Vagina (tissue), 2 donors: ENCODE measurements around the gene LBP.

ENCODE experiments used
- POLR2AphosphoS5 ChIP-seq, 2 donors: sonication (generic); formaldehyde crosslinking; IDR thresholded peaks; one replicate each; pipeline ENCODE4 v1.9.0; 2017; ENCODE audit warnings: antibody characterized with exemption in 2 of 2, mild to moderate bottlenecking in 2 of 2, low read depth in 1 of 2; ENCODE audit not compliant: insufficient read depth in 1 of 2
- TF ChIP-seq, protein P1 (sequence below), 3 experiments: fragments of 450-650 bp in 2 of 3; fragments of 200-600 bp in 1 of 3; sonication (generic) in 1 of 3; IDR thresholded peaks; one replicate each; pipeline ENCODE4 v1.5.1; 2017 to 2019; ENCODE audit warnings: antibody characterized with exemption in 3 of 3, mild to moderate bottlenecking in 2 of 3, moderate library complexity in 2 of 3

DNA sequence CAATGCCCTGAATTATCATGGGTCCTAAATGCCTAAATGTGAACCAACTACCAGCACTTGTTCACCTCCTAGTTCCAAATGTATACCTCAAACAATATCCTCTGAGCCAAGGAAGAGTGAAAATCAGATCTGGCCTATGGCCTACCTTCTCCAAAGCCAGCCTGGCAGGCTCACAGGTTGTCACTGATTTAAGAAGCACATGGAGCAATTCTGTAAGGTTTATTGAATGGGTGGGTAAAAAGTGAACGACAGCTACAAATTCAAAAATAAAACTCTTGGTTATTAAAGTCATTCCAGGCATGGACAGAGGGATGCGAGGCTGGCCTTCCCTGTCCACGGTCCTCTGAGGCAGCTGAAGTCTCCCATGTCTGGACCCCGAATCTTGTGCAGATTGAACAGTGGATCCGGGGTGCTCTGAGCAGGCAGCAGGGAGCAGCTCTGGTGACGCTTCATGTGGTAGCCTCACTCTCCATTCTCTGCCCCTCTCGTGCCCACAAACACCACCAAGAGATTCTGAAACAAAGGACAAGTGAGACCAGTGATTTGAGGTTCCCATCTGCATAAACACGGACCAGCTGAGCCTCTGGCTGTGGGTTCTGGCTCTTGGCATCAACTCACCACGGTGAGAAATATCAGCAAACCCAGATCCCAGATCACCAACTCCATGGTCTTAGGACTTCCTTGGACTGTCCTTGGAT lies 74.3 kb downstream of the LBP start:
- TF ChIP-seq, protein P1, sequence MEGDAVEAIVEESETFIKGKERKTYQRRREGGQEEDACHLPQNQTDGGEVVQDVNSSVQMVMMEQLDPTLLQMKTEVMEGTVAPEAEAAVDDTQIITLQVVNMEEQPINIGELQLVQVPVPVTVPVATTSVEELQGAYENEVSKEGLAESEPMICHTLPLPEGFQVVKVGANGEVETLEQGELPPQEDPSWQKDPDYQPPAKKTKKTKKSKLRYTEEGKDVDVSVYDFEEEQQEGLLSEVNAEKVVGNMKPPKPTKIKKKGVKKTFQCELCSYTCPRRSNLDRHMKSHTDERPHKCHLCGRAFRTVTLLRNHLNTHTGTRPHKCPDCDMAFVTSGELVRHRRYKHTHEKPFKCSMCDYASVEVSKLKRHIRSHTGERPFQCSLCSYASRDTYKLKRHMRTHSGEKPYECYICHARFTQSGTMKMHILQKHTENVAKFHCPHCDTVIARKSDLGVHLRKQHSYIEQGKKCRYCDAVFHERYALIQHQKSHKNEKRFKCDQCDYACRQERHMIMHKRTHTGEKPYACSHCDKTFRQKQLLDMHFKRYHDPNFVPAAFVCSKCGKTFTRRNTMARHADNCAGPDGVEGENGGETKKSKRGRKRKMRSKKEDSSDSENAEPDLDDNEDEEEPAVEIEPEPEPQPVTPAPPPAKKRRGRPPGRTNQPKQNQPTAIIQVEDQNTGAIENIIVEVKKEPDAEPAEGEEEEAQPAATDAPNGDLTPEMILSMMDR (IDR thresholded peaks at IDR 0.05): no peak
- TF ChIP-seq POLR2AphosphoS5 (IDR thresholded peaks at IDR 0.05; ENCODE audit: insufficient read depth in 1 of 2, low read depth in 1 of 2): no peak
